ENCODE results near the gene DAD1. TPM values are rescaled to one million over a fixed set of nuclear protein-coding genes. Genes with fewer than 3 reads are reported as not detected.
"Not testable (repeated sequence)": the region's sequence is repeated elsewhere in the genome, so short reads cannot be mapped to it uniquely, and the experiment has no call there.

DAD1 gene
- total RNA-seq, 1 experiment from 2014 or later = 162 TPM

DNA sequence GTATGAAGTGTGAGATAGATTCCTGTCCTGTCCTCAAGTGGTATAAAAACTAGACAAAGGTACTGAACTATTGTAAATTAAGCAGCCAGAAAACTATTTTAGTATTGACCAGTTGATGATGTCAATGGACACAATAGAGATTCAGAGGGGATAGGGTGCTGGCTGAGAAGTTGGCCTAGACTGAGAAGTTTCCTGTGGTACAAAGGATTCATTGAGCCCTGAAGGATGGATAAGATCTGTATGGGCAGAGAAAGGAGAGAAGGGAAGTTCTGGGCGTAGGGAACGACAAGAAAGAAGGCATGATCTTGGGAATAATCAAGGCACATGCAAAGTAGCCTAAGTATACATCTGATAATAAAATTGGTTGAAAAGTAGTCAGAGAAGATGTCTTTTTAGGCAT is 44.6 kb downstream of the DAD1 start:
- DNase-seq (ENCODE audit: low read depth, low spot score) = no peak
- RAD21 ChIA-PET (ENCODE audit: low non-redundant PET in 1 of 2, low total read pairs in 2 of 2, uncharacterized antibody in 2 of 2, unreplicated experiment in 2 of 2) = no interaction called here

DNA sequence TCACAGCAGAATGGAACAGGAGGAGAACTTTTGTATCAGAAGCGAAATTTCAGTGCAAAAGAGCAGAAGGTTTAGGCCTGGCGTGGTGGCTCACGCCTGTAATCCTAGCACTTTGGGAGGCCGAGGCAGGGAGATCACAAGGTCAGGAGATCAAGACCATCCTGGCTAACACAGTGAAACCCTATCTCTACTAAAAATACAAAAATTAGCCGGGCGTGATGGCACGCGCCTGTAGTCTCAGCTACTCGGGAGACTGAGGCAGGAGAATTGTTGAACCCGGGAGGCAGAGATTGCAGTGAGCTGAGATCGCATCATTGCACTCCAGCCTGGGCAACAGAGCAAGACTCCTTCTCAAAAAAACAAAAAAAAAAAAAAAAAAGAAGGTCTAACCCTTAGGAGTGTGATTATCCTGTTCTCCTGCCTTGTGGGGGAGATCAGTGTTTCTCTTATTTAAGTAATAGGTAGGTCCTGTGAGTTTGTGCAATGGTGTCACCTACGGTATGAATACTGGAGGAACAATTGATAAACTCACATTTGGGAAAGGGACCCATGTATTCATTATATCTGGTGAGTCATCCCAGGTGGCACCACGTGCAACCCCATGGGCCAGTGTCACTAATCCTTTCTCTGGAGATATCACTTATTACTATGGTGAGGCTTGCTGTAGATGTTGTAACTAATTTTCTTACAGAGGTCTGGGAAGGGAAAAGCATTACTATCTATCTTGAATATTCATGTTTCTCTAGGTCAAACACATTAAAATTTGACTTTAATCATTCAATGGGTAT is 45.3 kb downstream of the DAD1 start:
- H4K20me1 ChIP-seq (ENCODE audit: insufficient read depth); ATAC-seq; H3K4me1 ChIP-seq (ENCODE audit: control insufficient read depth in 1 of 2, insufficient read depth in 2 of 2, low read length in 2 of 2); H3K9ac ChIP-seq (ENCODE audit: low read length); H3K27me3 ChIP-seq (ENCODE audit: insufficient read depth, low read length); RAD21 ChIA-PET (ENCODE audit: low non-redundant PET in 1 of 2, low total read pairs in 2 of 2, uncharacterized antibody in 2 of 2, unreplicated experiment in 2 of 2); intact Hi-C loops (cut with micrococcal nuclease); H3K9me2 ChIP-seq (ENCODE audit: insufficient read depth); POLR2A ChIA-PET; H3K27ac ChIP-seq (ENCODE audit: low read depth, low read length); DNase-seq (ENCODE audit: low read depth, low spot score); H3K4me3 ChIP-seq (replicated peaks in 1 of 2; ENCODE audit: low read depth in 1 of 2, low read length in 2 of 2); BruUV-seq (replicated peaks); H3K36me3 ChIP-seq (ENCODE audit: control insufficient read depth in 1 of 2, insufficient read depth in 2 of 2, low read length in 2 of 2); H2AFZ ChIP-seq (ENCODE audit: low read depth, low read length, poor library complexity, severe bottlenecking); H3K9me3 ChIP-seq (ENCODE audit: control insufficient read depth in 1 of 2, insufficient read depth in 1 of 2, low read depth in 1 of 2, low read length in 2 of 2); H3K79me2 ChIP-seq (ENCODE audit: insufficient read depth, low read length); H3K4me2 ChIP-seq (ENCODE audit: low read length); CTCF ChIA-PET: not testable (repeated sequence)

More for the DNA sequence above, 44.6 kb downstream of the DAD1 start:
- Histone ChIP-seq H3K36me3 (ENCODE audit: control insufficient read depth in 1 of 2, insufficient read depth in 2 of 2, low read length in 2 of 2) (no peaks in the 10 kb centered on the region), H3K9me2 (ENCODE audit: insufficient read depth) (no peaks in the 10 kb centered on the region), H2AFZ (ENCODE audit: low read depth, low read length, poor library complexity, severe bottlenecking) (no peak overlapping the region), H3K4me1 (ENCODE audit: control insufficient read depth in 1 of 2, insufficient read depth in 2 of 2, low read length in 2 of 2) (peaks cover 0 to 6% of the 10 kb centered on the region in 2 experiments; a peak in 2 of 4 replicates), H3K4me2 (ENCODE audit: low read length) (no peak overlapping the region), H3K27me3 (ENCODE audit: insufficient read depth, low read length) (no peaks in the 10 kb centered on the region; the same call in 1 of the 2 replicates), H3K79me2 (ENCODE audit: insufficient read depth, low read length) (no peaks in the 10 kb centered on the region), H3K4me3 (replicated peaks in 1 of 2; ENCODE audit: low read depth in 1 of 2, low read length in 2 of 2) (no peak overlapping the region), H3K9me3 (ENCODE audit: control insufficient read depth in 1 of 2, insufficient read depth in 1 of 2, low read depth in 1 of 2, low read length in 2 of 2) (no peaks in the 10 kb centered on the region), H3K9ac (ENCODE audit: low read length) (no peak overlapping the region), H3K27ac (ENCODE audit: low read depth, low read length) (no peak overlapping the region), H4K20me1 (ENCODE audit: insufficient read depth) (no peaks in the 10 kb centered on the region)
- no peak for ATAC-seq
- BruUV-seq (replicated peaks) = no TSS peak
- POLR2A ChIA-PET = no interaction called here
- CTCF ChIA-PET = no interaction called here
- TF ChIP-seq CTCF (IDR thresholded peaks at IDR 0.05 in 2 of 3, conservative IDR thresholded peaks at IDR 0.05 in 1 of 3; ENCODE audit: borderline replicate concordance in 1 of 3, insufficient read depth in 1 of 3, low read depth in 2 of 3, low read length in 2 of 3) = no peak
- intact Hi-C loops (cut with micrococcal nuclease) = no loop called here
